HG03442 (cell line): ENCODE measurements around the gene PRSS21.

Experiments
- ATAC-seq: cut with Tn5 transposase; IDR thresholded peaks from one replicate; pipeline ENCODE4 v1.9.1; 2021; ENCODE audit warnings: mild to moderate bottlenecking, moderate library complexity; ENCODE audit not compliant: unreplicated experiment

Gene PRSS21

DNA sequence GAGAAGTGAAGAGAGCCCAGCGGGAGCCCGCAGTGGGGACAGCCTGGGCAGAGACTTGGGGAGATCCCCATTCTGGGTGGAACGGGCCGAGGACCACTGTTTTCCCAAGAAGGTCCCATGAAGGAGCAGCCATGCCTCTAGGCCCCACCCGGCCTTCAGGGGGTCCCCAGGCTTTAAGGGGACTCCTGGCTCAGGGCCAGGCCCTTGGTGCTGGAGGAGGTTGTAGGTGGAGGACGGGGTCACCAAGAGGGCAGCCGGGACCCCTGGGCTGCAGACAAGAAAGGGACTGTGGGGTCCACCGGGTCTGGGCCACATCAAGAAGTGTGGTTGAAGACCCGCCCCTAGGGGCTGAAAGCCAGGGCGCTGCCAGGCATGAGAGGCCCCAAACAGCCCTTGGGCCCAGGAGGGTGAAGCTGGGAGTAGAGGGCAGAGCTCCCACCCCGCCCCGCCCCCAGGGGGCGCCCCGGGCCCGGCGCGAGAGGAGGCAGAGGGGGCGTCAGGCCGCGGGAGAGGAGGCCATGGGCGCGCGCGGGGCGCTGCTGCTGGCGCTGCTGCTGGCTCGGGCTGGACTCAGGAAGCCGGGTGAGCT is at the start of gene PRSS21:
Gene PRSS21 (plus strand): TSS at position 487 of the 589 bp plus-strand sequence. CDS start 32 bp downstream, at position 519.
- ATAC-seq, result no peak

DNA sequence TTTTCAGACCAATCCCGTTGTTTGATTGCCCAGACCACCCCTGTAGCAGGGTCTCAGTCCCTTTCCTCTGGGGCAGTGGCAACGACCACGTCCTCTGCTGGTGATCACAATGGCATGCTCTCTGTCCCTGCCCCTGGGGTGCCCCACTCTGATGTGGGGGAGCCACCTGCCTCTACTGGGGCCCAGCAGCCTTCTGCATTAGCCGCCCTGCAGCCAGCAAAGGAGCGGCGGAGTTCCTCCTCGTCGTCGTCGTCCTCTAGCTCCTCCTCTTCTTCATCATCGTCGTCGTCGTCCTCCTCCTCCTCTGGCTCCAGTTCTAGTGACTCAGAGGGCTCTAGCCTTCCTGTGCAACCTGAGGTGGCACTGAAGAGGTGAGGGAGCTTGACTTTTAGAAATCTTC is 49.1 kb upstream of the PRSS21 start:
- no peak for ATAC-seq

DNA sequence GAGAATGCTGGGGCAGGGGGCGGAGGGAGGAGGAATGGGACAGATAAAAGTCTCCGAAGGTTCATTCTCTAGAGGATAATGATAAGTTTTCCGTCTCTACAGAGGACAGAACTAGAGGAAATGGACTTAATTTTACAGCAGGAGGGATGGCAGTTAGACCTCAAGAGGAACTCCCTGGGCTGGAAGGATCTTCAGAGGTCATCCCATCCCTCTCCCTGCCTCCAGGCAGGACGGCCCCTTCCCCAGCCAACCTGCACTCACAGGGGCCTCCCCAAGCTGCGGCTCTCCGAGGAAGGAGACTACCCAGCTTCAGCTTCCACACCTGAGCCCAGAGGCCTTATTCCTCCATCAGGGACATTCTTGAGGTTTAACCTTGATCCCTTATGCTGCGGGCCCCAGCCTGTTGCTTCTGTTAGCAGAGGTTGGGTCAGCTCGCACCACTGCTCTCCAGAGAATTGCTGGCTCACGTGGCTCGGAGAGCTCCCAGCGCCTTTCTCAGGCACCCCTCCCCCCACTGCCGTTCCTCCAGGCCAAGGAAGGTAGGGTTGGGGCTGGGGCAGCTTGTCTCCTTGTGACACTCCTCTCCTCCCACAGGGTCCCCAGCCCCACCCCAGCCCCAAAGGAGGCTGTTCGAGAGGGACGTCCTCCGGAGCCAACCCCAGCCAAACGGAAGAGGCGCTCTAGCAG is 48.5 kb upstream of the PRSS21 start:
- ATAC-seq, result no peak

DNA sequence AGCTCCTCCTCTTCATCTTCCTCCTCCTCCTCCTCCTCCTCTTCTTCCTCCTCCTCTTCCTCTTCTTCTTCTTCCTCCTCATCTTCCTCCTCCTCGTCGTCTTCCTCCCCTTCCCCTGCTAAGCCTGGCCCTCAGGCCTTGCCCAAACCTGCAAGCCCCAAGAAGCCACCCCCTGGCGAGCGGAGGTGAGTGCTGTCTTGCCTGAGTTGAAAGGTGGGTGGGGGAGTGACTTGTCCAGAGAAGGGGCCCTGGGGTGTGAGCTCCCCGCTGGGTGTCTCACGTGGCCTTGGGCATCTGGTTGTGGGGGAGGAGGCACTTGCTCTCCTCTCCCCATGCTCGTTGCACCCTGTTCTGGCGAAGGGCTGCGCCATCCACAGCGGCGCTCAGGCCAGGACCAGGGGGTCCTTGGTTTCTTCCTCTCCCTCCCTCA is 47.9 kb upstream of the PRSS21 start:
- ATAC-seq, result no peak

DNA sequence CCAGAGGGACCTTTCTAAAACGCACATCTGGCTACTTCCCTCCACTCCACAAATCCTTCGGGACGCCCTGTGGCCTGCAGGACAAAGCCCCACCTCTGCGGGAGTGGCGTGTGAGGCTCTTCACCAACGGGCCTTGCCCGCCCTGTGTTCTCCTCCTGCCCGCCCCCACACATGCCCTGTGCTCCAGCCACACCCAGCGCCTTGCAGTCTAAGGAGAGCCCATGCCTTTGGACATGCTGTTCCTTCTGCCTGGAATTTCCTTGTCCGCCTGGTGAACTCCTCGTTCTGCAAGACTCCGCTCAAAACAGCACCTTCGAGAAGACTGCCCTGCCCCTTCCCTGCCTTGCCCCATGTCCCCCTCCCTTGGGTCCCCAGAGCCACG is 47.4 kb upstream of the PRSS21 start:
- ATAC-seq, result no peak

- ATAC-seq, result no peak
These were observed 46.7 kb upstream of the PRSS21 start for GRCh38 chr16:2770057-2770951.

DNA sequence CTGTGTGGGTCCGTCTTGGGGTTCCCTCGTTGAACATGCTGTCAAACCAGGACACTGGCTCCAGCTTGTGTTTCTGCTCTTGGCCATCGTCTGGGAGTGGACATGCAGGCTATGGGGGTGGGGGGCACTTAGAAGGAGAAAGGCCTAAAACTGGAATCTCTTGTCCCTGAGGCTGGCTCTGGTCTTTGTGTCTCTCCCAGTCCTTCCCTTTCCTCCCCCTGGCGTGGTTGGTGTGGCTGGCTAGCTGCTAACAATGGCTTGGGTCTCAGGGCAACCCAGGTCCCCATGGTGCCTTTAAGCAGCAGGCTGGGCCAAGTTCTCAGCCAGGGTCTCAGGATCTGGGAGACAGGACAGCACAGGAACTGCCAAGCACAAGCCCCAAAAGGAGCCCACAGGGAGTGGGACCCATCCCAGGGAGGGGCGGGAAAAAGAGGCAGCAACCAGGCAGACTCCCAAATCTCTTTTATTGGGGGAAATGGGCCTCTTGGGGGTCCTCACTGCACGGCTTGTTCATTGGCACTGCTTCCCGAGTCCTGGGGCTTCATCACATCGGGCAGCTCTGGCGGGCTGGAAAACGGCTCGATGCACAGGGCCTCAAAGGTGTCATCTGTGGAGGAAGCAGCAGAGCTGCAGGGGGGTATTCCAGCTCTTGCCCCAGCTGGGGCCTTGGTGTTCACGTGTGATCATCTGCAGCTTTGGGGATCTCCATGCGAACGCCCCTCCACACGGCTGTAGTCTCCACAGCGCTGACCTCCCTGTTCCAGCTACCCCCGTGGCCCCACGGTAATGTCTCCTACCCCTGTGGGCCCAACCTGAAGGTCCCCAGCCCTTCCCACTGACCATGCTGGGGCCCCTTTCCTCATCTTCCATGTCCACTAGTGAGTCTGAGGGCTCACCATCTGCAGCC is 45.3 kb upstream of the PRSS21 start:
- ATAC-seq, result no peak

DNA sequence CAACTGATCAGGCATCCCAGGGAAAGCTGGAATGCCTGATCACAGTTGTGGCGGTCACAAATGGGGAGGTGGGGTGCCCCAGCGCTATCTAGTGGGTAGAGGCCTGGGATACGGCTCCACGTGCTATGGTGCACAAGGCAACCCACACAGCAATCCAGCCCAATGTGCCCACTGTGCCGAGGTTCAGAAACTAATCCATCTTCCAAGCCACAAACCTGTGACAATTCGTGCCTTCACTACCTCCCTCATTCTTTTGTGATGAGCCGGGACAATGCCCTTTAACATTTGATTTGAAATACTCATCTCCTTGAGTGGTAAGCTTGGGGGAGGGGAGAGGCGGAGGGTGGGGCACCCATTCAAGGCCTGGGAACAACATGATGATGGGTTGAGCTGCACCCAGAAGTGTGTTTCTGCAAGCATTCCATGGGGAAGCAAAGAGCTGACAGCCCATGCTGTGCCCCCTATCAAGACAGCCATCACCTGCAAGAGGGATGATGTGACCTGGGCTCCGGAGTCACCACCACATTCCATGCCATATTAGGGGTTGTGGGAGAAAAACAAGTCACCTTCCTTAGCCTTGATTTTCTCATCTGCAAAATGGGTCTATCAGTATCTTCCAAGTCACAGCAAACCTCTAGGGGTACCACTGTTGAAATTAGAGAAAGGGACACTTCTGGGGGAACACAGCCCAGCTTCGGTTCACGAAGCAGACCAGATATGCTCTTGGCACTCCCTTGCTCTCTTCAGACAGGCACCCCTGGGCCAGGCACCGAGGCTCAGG is 43.7 kb upstream of the PRSS21 start:
- ATAC-seq, result no peak

DNA sequence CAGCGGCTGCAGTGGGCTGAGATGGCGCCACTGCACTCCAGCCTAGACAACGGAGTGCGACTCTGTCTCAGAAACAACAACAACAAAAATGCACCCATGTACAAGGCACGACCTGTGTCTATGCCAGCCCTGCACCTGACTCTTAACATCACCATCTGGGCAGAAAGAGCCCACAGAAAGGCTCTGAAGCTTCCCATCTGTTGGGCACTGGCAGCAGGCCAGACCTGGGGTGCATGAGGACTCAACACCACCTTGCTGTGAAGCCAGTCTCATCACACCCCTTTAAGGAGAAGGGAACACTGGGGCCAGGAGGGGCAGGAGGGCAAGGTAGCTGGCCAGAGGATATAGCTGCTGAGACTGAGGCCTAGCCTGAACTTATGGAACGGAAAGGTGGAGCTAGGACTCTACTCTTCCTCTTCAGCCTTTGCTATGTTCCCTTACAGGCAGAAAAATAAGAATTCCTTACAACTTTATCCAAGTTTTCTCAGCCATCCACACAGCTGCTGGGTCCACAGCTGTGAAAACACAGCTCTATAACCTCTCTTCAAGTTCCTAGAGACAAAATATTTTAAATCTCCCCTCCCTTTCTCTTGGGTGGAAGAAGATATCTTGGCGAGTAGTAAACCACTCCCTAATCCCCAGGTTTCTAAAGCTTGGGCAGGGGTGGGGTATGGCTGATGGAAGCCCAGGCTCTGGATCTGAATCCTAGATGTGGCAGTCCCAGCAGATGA is 42.7 kb upstream of the PRSS21 start:
- no peak for ATAC-seq

DNA sequence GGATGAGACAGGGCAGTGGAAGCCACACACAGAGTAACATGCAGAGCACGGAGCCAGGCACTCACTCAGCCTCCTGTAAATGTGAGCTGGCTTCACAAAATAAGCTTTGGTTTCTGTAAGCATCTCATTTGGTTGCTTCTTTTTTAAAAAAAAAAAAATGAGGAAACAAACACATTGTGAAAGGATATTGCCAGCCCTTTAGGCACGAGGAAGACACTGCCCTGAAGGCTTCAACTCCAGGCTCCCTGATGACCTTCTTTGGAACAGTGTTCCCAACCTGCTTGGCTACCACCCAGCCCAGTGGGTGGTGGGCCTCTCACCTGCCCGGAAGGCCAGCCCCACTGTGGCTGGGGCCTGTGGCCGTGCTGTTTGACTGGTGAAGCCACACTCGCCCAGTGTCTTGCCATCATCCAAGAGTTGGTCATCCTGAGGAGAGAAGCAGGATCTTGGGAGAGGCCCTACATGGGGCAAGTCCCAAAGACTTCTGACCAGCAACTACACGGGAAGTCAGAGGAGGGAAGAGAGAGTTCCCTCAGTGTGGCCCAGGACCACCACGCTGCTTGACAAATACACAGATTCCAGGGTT is 41.8 kb upstream of the PRSS21 start:
- ATAC-seq, result no peak

GRCh38 chr16:2775765-2776499 is 41.1 kb upstream of the PRSS21 start:
- ATAC-seq, result no peak

GRCh38 chr16:2776500-2777139 is 40.4 kb upstream of the PRSS21 start:
- peak; percentile 34 for ATAC-seq

- ATAC-seq, result peak; percentile 67
These were observed 39.7 kb upstream of the PRSS21 start, which contains the start of gene ELOB for GRCh38 chr16:2777231-2777902. ELOB (minus strand) TSS chr16:2777280; CDS start chr16:2777239, 41 bp downstream.

- ATAC-seq, result peak; percentile 6
These were observed 39.0 kb upstream of the PRSS21 start for GRCh38 chr16:2777903-2778629.

DNA sequence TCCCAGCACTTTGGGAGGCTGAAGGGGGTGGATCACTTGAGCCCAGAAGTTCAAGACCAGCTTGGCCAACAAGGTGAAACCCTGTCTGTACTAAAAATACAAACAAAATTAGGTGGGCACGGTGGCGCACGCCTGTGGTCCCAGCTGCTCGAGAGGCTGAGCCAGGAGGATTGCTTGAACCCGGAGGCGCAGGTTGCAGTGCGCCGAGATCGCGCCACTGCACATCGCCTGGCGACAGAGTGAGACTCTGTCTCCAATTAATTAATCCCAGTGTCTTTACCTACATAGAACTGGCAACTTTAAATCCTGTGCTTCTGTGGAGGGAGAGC is 38.4 kb upstream of the PRSS21 start:
- no peak for ATAC-seq

DNA sequence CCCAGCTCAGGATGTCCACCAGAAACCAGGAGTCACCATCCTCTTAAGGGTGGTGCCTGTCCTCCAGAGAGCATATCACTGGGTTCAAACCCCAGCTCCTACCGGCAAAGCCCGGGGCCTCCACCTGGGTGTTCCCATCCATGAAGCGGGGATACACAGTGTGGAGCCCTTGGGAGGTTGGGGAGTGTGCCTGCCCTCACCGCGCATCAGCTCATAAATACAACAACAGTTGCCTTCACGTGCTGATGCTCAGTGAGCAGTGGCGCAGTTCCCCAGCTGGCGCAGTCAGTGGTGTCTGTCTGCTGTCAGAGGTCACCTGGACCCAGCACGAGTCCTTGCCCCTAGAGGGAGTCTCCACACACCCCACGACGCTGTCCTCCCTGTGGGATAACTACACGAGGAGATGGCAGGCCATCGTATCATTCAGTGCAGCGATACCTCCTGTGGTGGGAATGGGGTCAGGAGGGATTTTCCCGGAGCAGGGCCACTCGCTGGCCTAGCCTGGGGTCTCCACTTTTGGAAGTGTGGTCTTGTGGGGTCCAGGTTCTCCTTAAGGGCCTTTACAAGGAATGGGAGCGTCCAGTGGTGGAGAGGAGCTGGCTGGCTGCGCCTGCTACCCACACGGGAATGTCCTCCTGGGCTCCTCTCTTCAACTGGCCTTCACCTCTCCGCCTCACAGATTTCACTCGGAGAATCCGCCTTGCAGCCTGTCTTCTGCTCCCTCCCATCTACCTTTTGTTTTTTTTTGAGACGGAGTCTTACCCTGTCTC is 37.7 kb upstream of the PRSS21 start:
- ATAC-seq, result no peak
